BE2C (cell line): ENCODE results near the gene SPCS1.

Source experiments
- DNase-seq: peaks from one replicate; pipeline ENCODE4 v3.0.0-alpha.2; 2020
- H3K27me3 ChIP-seq: fragments of 250-450 bp; sonication (Bioruptor Pico); 2 replicates; pipeline ENCODE4 v1.5.1; 2020; ENCODE audit warnings: mild to moderate bottlenecking
- H3K36me3 ChIP-seq: fragments of 250-450 bp; sonication (Bioruptor Pico); 2 replicates; pipeline ENCODE4 v1.5.1; 2020; ENCODE audit warnings: mild to moderate bottlenecking
- H3K4me1 ChIP-seq: fragments of 250-450 bp; sonication (Bioruptor Pico); 2 replicates; pipeline ENCODE4 v1.5.1; 2020
- H3K4me3 ChIP-seq: 2 replicates; pipeline ENCODE4 v1.5.1; 2011; ENCODE audit warnings: low read depth, low read length
- H3K9me3 ChIP-seq: fragments of 250-450 bp; sonication (Bioruptor Pico); 2 replicates; pipeline ENCODE4 v1.5.1; 2020
- CTCF ChIP-seq: IDR thresholded peaks from 2 replicates; pipeline ENCODE4 v1.5.1; 2012; ENCODE audit warnings: mild to moderate bottlenecking, low read depth, low read length

Gene SPCS1

GRCh38 chr3:52693071-52693470 is 12.8 kb upstream of the SPCS1 start:
- H3K4me1 ChIP-seq: no peaks in the 10 kb centered on the region
- H3K27me3 ChIP-seq: no peaks in the 10 kb centered on the region
- H3K36me3 ChIP-seq: peaks cover 81% of the 10 kb centered on the region
- no peak overlapping the region for H3K4me3 ChIP-seq
- TF ChIP-seq CTCF: no peak
- no peak for DNase-seq
- H3K9me3 ChIP-seq: no peaks in the 10 kb centered on the region

GRCh38 chr3:52694528-52695189 is 11.2 kb upstream of the SPCS1 start:
- Histone ChIP-seq H3K36me3 (peaks cover 65% of the 10 kb centered on the region), H3K4me3 (no peak overlapping the region), H3K27me3 (no peaks in the 10 kb centered on the region), H3K9me3 (no peaks in the 10 kb centered on the region), H3K4me1 (no peaks in the 10 kb centered on the region)
- no peak for TF ChIP-seq CTCF
- DNase-seq: no peak

GRCh38 chr3:52695798-52696671 is 9.9 kb upstream of the SPCS1 start:
- DNase-seq: no peak
- TF ChIP-seq CTCF: no peak
- Histone ChIP-seq H3K9me3 (no peaks in the 10 kb centered on the region), H3K27me3 (no peaks in the 10 kb centered on the region), H3K4me3 (no peak overlapping the region), H3K4me1 (no peaks in the 10 kb centered on the region), H3K36me3 (peaks cover 51% of the 10 kb centered on the region)

GRCh38 chr3:52696830-52697631 is 8.9 kb upstream of the SPCS1 start:
- Histone ChIP-seq H3K36me3 (peaks cover 43% of the 10 kb centered on the region), H3K9me3 (no peaks in the 10 kb centered on the region), H3K4me3 (no peak overlapping the region), H3K4me1 (no peaks in the 10 kb centered on the region), H3K27me3 (no peaks in the 10 kb centered on the region)
- DNase-seq: no peak
- no peak for TF ChIP-seq CTCF

- peaks cover 40% of the 10 kb centered on the region for H3K36me3 ChIP-seq
These were observed 8.3 kb upstream of the SPCS1 start for GRCh38 chr3:52697632-52697965.

More at GRCh38 chr3:52697632-52697965, 8.3 kb upstream of the SPCS1 start:
- H3K4me1 ChIP-seq: no peaks in the 10 kb centered on the region
- DNase-seq: no peak
- H3K27me3 ChIP-seq: no peaks in the 10 kb centered on the region
- H3K9me3 ChIP-seq: no peaks in the 10 kb centered on the region
- H3K4me3 ChIP-seq: no peak overlapping the region
- no peak for TF ChIP-seq CTCF
